DMS79 (cell line): Measurements from ENCODE around the gene SEPTIN12.
"Not testable (repeated sequence)": the region's sequence is repeated elsewhere in the genome, so short reads cannot be mapped to it uniquely, and the experiment has no call there.

ENCODE experiments used
- DNase-seq: peaks from one replicate; lab custom pipeline; 2025; lab: John Stamatoyannopoulos, UW

The SEPTIN12 gene

DNA sequence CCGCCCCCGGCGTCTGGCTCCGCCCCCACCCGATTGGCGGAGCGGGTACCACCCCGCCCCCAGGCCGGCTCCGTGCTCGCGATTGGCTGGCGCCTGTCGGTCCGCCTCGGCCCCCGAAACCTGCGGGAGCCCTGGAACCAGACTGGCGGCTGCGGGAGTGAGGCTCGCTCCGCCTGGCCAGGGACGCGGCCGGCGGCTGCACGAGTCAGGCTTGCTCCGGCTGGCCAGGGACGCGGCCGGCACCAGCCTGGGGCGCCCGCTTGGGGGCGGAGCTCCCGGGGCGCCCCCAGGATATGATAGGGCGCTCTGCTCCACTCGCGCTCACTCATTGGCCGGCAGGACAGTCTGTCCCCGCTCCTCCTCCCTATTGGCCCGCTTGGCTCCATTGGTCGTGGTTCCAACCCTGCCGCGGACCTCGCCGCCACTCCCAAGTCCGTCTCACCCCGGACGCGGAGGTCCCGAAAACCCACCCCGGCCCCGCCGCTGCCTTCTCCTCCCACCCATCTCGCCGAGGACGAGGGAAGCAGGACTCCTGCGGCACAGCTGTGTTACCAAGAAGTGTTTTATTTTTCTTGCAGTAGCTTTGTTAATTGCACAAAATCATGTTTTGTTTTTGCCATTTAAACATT is 14.6 kb upstream of the SEPTIN12 start:
- peak; percentile 82 for DNase-seq

DNA sequence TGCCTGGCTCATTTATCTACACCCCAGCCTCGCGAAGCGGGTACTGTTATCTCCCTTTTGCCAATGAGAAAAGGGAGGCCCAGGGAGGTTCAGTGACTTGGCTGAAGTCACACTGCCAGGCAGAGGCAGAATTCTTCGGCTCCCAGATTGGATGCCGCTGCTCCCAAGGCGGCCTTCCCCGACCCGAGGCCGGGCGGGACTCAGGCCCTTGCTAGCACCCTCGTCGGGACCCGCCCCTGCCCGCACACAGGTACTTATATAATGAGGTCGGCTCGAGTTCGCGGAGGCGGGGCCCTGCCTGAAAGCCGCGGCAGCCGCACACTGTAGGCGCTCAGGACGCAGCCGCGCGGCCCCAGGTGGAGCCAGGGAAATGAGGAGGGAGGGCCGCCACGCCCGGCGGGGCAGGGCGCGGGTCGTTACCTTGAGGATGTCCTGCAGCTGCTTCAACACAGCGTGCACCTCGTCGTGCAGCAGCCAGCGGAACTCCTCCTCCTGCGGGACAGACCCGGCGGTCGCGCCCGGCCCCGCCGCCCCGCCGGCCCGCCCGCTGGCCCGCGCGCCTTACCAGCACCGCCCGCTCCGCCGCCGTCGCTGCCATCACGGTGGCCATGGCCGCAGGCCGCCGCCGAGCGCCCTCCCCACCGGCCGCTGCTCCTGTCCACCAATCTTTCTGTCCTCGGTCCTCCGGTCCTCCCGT is 14.0 kb upstream of the SEPTIN12 start, which contains the start of gene ROGDI:
TSS of gene ROGDI (minus strand) at position 672 of the 697 bp plus-strand sequence. CDS start at position 610, 62 bp downstream.
- DNase-seq: peak; percentile 62

DNA sequence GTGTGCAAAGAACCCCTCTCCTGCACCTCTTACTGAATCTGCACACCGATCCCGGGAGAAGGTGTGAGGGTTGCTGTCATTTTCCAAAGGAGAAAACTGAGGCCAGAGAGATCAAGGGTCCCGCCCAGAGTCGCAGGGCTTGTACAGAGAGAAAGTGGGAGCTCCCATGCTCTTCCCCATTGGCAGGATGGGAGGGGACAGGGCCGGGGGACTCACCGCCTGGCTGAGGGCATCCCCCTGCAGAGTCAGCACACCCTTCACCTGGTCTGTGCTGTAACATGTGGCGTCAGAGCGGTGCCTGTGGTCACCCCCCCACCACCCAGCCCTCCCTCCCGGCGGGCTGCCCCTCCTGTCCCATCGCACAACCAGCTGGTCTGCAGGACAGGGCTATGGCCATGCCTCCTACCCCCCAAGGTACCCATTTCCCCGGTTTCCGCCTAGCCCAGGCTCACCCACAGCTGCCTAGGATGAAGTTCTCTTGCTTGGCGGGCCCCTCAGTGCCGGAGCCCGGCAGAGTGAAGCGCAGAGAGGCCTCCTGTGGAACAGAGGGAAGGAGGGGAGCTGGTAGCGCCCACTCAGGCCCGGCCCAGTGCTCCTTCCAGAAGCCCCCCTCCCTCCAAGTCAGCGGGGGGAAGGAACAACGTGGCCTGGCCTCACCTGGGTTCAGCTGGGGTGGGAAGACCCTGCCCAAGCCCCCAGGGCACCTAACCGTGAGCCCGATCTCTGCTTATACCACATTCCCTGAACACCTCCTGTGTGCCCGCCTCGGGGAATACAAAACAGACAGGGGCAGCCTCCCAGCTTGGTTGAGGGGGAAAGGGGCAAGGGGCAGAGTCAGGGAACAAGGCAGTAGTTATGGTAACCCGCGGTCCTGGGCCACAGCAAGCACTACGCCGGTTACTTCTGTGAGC is 13.2 kb upstream of the SEPTIN12 start:
- DNase-seq: no peak

DNA sequence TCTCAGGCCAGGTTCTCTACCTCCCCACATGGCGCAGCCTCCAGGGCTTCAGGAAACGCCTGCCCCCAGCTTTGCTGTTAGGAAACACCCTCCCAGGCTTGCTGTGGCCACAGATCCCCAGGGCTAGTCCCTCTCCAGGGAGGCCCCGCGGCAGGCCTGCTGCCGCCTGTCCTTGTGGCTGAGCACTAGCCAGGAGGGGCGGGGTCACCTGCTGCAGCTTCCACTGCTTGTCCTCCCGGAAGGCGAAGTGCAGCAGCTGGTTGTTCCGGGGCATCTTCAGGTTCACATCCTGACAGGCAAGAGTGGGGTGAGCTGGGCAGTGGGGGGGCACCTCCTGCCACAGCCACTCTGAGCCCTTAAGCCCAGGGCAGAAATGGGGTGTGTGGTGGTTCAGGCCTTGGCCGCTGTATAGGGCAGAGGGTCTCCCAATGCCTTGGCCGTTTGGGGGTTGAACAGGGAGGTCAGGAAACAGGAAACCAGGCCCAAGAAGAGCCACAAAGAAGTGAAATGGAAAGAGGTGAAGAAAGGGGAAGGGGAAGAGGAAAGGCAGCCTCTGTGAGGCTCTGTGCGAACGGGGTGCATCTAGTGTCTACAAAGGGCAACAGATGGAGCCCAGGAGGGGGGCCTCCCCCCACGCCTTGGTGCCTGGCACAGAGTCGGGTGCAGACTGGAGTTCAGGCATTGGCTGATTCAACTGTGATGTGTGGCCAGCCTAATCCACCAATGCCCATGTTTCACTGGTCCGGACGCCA is 12.3 kb upstream of the SEPTIN12 start:
- peak; percentile 23 for DNase-seq

DNA sequence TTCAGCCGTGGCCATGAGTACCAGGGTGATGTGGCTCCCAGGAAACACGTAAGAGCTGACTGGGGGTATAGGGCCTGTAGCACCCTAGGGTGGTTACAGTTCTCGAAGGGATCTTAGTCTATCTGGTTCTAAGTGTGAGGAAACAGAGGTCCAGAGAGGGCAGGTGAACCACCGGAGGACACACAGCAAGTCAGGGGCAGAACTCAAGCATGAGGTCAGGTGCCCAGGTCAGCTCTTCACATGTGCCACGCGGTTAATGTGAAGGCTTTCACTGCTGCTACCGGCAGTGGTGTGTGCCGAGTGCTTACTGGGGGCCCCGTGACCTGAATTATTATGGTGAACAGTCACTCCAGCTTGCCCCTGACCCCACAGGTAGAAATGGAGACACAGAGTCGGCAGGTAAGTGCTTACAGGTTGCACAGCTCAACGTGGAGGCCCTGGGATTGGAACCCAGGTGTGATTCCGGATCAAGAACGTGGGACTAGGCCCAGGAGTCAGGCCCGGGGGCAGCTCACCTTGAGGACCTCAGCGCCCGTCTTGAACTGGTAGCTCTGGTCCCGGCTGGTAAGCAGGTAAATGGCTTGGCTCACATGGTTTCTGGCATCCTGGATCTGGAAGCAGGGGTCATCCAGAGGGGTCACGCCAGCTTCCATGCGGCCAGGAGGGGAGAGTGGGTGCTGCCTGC is 11.2 kb upstream of the SEPTIN12 start:
- DNase-seq: no peak

DNA sequence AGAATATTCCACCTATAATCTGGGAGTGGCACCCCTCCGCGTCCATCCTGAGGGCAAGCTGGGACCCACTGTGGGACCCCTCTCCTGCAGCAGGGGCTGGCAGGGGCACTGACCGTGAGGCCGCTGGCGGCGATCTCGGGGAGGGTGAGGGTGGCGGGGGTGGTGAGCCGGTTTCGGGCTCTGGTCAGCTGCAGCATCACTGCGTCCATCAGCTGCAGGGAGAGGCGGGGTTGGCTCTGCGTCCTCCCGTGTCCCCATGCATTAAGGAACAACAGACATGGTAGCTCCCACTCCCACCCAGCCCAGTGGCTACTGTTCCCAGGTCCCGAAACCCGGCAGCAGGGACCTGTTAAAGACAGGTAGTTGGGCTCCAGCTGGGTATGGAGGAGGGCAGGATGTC is 10.3 kb upstream of the SEPTIN12 start:
- no peak for DNase-seq

DNA sequence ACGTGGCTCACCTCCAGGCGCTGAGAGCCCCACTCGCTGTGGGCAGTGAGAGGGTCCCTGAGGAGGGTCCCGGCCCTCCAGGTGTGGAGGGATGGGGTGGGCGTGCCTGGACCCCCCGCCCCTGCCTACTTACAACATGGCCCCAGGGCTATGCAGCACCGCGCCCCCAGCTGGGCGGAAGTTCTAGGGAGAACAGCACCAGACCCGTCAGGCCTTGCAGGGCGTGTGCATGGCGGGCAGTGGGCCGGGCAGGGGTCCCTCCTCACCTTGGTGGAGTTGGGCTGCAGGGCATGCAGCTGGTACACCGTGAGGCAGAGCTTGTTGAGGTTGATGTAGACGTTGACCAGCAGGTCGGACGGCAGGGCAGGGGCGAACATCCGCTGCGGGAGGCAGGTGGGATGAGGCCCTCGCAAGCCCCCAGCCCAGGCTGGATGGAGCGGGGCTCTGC is 9.7 kb upstream of the SEPTIN12 start:
- no peak for DNase-seq

DNA sequence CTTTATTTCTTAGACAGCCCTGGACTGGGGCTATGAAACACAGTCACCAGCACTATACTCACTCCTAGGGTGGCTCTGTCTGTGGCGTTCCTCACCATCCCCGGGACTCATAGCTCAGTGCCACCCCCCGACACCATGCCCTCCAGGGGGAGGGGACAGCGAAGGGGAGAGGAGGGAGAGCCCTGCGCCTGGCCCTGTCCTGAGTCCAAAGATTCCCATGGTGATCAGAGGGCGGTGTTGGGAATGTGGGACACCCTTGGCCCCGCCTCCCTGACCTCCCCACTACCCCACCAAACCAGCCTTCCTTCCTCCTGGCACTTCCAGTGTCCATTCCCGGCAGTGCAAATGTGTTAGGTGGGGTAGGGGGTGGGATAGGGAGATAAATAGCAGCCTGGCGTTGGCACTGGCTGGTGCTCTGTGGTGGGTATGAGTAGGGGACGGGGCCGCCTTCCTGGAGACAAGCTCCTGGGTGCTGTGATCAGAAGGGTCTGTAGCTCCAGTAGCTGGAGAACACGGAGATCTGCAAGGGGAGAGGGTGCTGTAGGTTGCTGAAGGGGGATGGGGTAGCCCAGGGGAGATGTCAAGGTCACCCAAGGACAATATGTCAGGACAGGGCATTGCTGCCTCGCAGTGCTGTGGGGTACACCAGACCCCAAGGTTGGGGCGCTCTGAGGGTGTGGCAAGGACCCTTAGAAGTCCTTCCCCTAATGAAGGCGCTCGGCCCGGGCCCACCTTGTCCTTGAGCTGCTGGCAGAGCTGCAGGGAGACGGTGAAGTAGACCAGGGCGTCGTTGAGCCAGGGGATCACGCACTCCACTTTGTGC is 9.0 kb upstream of the SEPTIN12 start:
- DNase-seq: no peak

DNA sequence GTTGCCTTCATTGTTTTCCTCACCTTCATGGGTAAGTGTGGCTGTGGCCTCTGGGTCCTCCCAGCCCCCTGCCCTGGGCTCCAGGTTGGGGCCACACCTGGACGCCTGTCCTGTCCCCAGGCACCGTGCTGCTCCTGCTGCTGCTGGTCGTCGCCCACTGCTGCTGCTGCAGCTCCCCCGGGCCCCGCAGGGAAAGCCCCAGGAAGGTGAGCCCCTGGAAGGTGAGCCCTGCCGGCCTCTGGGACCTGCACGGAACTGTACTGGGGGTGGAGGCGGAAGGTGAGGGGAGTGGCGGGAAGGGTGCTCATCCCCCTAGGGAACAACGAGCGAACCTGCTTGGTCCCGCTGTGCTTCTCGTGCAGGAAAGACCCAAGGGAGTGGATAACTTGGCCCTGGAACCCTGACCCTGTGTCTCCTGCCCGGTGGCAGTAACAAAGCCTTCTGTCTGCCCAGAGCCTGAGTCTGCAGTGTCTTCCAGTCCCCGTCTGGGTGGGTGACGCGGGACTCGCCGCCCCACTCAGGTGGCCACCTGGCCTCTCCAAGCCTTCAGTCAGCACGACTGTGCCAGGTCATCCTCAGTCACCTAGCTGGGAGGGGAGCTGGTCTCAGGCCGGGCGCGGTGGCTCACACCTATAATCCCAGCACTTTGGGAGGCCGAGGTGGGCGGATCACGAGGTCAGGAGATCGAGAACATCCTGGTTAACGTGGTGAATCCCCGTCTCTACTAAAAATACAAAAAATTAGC is 7.9 kb upstream of the SEPTIN12 start:
- DNase-seq: no peak

DNA sequence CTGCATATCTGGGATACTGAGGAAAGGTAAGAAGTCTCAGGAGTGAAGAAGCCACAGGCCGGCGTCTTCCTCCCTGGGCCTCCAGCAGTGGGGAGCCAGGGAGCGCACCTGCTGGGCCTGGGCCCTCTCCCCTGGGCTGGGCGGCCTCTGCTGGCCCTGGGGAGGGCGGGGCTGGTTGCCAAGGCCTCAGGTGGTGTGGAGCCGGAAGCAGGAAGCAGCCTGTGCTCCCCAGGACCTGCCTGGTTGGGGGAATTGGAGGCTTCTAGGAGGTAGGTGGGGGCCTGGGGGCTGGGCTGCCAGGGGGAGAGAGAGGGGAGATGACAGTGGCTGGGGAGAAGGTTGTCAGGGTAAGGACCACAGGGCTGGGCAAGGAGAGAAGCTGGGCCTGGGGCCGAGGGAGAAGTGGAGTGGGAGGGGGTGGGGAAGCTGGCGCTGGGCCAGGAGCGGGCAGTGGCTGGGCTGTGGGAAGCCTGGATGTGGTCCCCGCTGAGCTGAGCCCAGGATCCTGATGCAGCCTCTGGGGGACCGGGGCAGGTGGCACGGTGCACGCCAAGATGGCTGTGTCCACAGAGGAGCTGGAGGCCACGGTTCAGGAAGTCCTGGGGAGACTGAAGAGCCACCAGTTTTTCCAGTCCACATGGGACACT is 7.2 kb upstream of the SEPTIN12 start, which contains the start of gene SMIM22:
TSS of gene SMIM22 (plus strand) at position 189 of the 647 bp plus-strand sequence. CDS start at position 555, 366 bp downstream.
- peak; percentile 79 for DNase-seq

DNA sequence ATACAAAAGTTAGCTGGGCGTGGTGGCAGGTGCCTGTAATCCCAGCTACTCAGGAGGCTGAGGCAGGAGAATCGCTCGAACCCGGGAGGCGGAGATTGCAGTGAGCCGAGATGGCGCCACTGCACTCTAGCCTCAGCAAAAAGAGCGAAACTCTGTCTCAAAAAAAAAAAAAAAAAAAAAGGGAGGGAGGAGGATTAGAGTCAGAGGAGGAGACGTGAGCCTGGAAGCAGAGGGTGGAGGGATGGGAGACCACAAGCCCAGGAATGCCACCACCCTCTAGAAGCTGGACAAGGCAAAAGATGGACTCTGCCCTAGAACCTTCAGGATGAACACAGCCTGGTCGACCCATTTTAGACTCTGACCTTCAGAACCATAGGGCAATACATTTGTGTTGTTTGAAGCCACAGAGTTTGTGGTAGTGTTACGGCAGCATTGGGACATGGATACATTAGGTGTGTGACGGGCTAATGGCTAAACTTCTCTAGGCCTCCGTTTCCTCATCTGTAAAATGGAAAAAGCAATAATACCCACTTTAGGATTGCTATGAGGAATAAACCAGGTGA is 4.9 kb upstream of the SEPTIN12 start:
- no peak for DNase-seq

DNA sequence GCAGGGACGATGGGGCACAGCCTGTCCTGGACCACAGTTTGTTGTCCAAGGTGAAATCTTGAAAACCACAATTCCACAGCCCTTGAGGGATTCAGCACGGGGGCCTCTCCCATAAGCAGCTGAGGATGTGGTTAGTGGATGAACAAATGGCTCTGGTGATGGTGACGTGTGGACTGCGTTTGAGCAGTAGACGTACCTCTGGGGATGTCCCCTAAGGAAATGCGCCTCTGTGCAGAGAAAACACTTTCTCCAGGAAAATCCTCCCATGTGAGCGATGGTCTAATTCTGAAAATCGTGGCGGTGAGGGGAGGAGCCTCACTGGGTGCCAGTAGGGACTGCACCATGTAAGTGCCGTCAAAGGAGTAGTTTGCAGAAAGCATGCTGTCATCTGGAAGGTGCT is 2.7 kb upstream of the SEPTIN12 start:
- no peak for DNase-seq

DNA sequence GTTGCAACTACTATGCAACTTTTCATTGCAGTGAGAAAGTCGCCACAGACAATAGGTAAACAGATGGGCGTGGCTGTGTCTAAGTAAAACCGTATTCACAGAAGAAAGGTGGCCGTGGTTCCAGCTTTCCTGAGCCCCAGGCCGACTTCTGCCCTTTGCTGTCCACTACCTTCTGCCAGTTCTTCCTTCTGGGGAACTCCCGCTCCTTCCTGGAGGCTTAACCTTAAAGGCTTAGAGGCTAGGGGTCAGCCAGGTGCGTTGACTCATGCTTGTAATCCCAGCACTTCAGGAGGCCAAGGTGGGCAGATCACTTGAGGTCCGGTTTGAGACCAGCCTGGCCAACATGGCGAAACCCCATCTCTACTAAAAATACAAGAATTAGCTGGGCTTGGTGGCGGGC is 2.1 kb upstream of the SEPTIN12 start:
- no peak for DNase-seq

DNA sequence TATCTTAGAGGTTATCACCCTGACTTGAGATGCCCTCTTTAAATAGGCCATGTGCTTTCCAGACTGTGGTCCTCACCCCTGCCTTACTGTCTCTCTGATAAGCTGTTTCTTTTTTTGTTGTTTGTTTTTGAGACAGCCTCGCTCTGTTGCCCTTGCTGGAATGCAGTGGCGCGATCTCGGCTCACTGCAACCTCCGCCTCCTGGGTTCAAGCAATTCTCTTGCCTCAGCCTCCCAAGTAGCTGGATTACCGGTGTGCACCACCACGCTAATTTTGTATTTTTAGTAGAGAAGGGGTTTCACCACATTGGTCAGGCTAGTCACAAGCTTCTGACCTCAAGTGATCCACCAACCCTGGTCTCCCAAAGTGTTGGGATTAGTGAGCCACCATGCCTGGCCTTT is 765 bp upstream of the SEPTIN12 start:
- no peak for DNase-seq

DNA sequence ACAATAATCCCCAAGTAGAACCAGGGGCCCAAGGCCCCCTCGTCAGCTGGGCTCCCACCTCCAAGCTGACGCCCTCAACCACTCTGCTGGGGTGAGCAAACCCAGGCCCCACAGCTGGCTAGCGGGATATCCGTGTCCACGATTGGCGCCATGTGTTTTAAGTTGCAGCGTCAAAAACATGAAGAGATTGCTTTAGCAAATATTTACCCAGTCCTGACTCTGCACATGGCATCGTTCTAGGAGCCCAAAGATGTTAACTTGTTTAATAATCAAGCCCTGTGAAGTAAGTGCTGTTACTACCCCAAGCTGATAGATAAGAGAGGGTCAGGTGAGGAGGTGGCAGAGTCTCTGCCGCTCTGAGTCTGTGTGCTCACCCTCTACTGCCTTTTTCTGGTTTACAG is 344 bp upstream of the SEPTIN12 start:
- DNase-seq: no peak

DNA sequence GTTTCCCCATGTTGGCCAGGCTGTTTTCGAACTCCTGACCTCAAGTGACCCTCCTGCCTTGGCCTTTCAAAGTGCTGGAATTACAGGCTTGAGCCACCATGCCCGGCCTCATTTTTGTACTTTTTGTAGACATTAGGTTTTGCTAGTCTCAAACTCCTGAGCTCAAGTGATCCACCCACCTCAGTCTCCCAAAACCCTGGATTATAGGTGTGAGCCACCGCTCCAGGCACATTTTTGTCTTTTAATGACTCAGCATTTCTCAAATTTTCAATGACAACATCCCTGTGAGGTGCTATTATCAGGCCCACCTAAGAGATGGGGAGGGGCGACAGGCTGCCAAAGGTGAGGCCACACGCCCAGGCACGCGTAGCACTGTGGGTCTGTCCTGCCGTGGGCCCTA is 1.1 kb downstream of the SEPTIN12 start:
- no peak for DNase-seq

DNA sequence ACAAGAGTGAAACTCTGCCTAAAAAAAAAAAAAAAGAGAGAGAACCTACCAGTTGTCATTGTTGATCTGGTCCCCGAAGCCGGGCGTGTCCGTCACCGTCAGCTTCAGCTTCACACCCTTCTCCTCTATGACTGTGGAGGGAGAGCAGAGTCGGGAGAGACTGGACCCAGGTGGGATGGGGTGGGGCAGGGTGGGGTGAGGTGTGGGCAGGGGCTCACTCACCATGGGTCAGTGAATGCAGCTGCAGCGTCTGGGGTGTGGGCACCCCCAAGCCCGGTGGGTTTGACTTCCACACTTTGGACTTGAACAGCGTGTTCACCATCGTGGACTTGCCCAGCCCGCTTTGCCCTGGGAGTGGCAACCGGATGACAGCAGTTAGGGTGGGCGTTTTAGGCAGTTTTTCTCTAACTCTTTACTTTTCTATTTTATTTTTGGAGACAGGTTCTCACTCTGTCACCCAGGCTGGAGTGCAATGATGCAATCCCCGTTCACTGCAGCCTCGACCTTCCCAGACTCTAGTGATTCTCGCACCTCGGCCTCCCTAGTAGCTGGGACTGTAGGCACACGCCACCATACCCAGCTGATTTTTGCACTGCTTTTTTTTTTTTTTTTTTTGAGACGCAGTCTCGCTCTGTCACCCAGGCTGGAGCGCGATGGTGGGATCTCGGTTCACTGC is 2.2 kb downstream of the SEPTIN12 start:
- DNase-seq: no peak

DNA sequence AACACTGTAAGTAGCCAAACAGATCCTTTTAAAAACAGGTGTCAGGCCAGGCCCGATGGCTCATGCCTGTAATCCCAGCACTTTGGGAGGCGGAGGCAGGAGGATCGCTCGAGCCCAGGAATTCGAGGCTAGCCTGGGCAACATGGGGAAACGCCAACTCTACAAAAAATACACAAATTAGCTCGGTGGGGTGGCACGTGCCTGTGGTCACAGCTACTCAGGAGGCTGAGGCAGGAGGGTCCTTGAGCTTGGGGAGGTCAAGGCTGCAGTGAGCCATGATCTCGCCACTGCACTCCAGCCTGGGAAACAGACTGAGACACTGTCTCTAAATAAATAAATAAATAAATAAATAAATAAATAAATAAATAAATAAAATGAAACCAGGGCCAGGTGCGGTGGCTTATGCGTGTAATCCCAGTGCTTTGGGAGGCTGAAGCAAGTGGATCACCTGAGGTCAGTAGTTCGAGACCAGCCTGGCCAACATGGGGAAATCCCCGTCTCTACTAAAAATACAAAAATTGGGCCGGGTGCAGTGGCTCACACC is 3.6 kb downstream of the SEPTIN12 start:
- not testable (repeated sequence) for DNase-seq
